Hair follicle dermal papilla cell (primary cell): Measurements from ENCODE around the gene RNU5B-1. TPM values are rescaled to one million over a fixed set of nuclear protein-coding genes. Genes with fewer than 3 reads are reported as not detected.
A peak's percentile ranks its signal among the peaks of the same experiment; 100 is the strongest.

ENCODE experiments used
- small RNA-seq: library from RNA; depleted of rRNA; stranded (forward); fragments of <200 nt; gene quantifications from one replicate; pipeline ENCODE3, GENCODE V24; 2012
- total RNA-seq: library from RNA; depleted of rRNA; stranded (reverse); fragments of >200 nt; gene quantifications from 2 replicates; pipeline ENCODE4 v1.2.3, GENCODE V29; 2012

RNU5B-1 gene
- not detected in 2 replicates for total RNA-seq

DNA sequence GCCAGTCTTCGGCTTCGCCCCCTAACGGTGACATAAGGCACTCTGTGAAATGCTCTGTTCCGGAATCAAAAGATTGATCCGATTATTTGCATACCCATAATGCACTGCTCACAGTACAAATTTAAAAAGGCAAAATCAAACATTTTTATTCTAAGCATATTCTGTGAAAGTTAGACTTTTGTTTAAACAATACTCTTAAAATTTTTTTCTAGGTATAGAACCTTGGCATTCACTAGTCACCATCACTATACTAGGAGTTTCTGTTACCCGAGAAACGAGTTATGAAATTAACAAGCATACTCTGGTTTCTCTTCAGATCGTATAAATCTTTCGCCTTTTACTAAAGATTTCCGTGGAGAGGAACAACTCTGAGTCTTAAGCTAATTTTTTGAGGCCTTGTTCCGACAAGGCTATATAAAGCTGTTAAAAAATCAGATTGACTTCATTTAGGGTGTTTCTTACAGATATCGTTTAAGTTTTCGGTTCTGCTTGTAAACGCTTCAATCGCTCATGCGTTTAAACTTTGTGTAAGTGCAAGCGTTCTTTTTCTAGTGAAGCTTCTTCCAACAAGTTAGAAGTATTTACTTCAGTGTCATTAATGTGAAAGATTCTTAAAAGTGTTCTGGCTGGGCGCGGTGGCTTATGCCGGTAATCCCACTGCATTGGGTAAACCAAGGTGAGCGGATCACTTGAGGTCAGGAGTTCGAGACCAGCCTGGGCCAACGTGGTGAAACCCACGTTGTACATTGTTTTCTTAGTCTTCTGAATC lies at the start of gene RNU5B-1:
Gene RNU5B-1, plus strand, starts transcription at position 297 of the 769 bp plus-strand sequence.

DNA sequence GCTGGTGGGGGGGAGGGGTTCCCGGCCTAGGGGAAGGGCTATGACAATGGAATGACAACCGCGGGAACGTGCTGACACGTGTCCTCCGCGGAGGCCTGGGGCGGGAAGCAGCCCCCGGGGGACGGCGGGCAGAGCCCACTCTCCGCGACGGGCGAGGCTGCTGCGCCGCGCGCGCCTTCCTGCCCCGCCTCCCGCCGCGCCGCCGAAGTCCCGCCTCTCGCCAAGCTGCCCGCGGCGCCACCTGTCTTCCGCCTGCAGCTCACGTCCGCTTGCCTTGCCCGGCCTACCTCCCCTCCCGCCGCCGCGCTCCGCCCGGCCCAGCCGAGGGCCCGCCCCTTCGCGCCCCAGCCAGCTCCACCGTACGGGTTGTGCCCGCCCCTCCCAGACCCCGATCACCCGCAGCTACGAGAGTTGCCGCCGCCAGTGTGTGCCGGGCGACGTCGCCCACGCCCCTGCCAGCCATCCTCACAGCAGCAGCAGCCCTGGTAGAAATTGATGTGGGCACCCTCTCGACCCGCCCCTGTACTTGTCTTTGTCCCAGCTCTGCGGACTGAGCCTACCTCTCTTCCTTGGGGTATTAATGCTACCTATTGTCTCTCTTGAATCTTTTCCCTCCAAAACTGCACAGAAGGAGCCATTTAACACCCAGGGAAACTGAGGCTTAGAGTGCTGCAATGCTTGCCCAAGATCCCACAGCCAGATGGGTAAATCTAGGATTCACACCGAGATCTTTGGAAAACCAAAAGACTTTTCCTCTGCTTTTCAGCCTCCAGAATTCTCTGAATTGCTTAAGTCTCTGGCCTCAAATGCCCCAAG lies 17.6 kb upstream of the RNU5B-1 start, which contains the start of gene PARP16:
Gene PARP16, minus strand, starts transcription at position 180 of the 816 bp plus-strand sequence. CDS start 457 bp downstream, outside the sequence.

Small RNA genes lying within 50 kb of the gene (small RNA-seq; reads per million reads assigned to genes)
- 1,004 reads per million, percentile 99 among the genes with 10 or more reads in this experiment for gene RNU5A-1
- gene RNU5B-1: 1,304 reads per million, percentile 99 among the genes with 10 or more reads in this experiment
- gene SNORA24B: 19.1 reads per million, percentile 95 among the genes with 10 or more reads in this experiment

Other genes with a start within 250 kb of the RNU5B-1 start
- gene RASL12, start 236.7 kb upstream of the RNU5B-1 start, total RNA-seq: 8.3 and 10.2 TPM in 2 replicates
- gene KBTBD13, start 227.9 kb upstream of the RNU5B-1 start, total RNA-seq: not detected in 2 replicates
- gene UBAP1L, start 189.5 kb upstream of the RNU5B-1 start, total RNA-seq: 1.9 and 2.2 TPM in 2 replicates
- gene PDCD7, start 170.9 kb upstream of the RNU5B-1 start, total RNA-seq: 18.8 and 19.7 TPM in 2 replicates
- 35.6 and 44.8 TPM in 2 replicates for gene CLPX, start 119.3 kb upstream of the RNU5B-1 start, total RNA-seq
- gene CILP, start 93.2 kb upstream of the RNU5B-1 start, total RNA-seq: 0.73 and 2.8 TPM in 2 replicates
- gene PARP16, start 17.8 kb upstream of the RNU5B-1 start, total RNA-seq: 5.4 and 6.3 TPM in 2 replicates
- not detected in 2 replicates for gene RNU5A-1, start 8.6 kb upstream of the RNU5B-1 start, total RNA-seq
- gene IGDCC3, start 73.3 kb downstream of the RNU5B-1 start, total RNA-seq: under 0.01 and 0.16 TPM in 2 replicates
- gene IGDCC4, start 118.3 kb downstream of the RNU5B-1 start, total RNA-seq: 37.2 and 52.6 TPM in 2 replicates
- 42.4 and 48.5 TPM in 2 replicates for gene DPP8, start 213.0 kb downstream of the RNU5B-1 start, total RNA-seq
- gene HACD3, start 225.8 kb downstream of the RNU5B-1 start, total RNA-seq: 79.9 and 81.9 TPM in 2 replicates